NCI-H1930 (cell line): Measurements from ENCODE around the gene NUP42.
"Not testable (repeated sequence)": the region's sequence is repeated elsewhere in the genome, so short reads cannot be mapped to it uniquely, and the experiment has no call there.

Source experiments
- DNase-seq, 2 experiments: peaks; one replicate each; lab custom pipeline; 2025; lab: John Stamatoyannopoulos, UW

NUP42 gene

DNA sequence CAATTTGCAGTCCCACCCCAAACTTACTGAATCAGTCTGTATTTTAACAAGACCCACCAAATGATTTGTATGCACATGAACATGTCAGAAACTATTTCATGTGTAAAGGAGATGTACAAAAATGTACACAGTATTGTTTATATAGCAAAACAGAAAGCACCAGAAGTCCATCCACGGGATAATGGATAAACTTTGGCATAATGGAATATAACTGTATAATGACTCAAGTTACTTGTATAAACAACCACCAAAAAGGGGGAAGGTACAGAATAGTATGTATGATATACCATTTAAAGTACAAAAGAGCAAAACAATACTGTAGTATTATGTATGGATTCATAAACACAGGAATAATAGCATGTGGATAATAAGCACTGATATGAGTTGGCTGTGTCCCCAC, 22.4 kb downstream of the NUP42 start:
- no peak for DNase-seq

DNA sequence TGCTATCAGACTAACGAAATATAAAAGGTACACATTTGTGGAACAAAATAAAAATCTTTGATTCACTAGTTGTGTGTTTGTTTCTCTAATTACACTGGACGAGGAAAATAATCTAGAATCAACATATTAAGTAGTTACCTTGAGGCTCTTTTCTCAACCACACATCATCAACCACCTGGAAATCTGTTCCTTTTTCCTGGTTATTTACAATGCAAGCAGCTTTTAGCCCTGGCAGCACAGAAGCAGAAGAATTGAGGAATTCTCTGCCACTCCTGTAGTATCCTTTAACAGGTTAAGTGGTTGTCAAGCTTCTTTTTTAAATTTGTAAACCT, 23.7 kb downstream of the NUP42 start:
- DNase-seq: no peak

DNA sequence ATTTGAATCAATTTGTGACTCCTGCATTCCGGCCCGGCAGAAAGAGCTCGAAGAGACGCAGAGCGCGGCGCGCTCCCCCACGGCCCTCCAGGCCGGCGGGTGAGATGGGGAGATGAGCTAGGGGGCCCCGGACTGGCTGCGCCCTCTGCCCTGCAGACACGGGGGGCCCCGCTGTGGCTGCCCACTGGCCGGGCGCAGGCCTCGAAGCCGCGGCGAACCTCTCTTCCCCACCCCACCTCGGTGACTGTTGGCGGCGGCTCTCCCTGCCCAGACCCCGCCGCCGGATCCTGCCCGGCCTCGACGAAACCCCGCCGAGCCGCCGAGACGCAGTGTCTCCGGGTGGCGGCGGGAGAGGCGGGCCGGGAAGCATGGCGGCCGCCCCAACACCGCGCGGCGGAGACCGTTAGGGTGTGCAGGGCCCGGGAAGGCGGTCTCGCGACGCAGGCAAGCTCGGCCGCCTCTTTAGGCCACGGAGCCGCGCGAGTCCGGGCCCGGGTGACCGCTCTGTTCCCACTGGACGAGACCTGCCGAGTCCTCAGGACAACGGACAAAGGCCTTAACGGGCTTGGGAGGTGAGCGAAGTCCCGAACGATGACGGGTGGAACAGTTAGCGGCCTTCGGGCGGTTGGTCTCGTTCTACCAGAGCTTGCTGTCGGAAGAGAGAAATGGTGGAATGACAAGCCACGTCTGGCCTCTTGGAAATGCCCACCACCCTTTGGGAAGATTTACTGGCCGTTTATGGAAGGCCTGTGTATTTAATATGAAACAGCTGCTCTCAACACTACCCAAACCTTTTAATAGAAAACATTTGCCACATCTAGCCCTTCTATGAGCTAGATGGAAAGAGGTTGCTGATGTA, 24.3 kb downstream of the NUP42 start:
- DNase-seq: no peak

DNA sequence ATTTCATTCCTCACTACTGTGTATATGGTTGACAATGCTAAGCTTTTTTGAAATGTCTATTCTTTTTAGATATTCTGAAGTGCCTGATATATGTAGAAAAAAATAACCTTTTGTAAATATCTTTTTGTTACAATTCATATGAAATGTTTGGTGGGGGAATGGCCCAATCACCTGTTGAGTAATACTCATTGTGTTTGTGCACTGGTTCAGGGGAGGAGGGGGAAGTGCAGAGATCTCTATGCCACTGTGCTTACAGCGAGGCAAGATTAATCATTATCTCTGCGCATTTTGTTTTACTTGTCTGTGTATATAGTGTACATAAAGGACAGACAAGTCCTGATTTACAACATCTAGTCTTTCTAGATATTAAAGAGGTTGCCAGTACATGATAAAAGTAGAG, 25.2 kb downstream of the NUP42 start:
- no peak for DNase-seq

DNA sequence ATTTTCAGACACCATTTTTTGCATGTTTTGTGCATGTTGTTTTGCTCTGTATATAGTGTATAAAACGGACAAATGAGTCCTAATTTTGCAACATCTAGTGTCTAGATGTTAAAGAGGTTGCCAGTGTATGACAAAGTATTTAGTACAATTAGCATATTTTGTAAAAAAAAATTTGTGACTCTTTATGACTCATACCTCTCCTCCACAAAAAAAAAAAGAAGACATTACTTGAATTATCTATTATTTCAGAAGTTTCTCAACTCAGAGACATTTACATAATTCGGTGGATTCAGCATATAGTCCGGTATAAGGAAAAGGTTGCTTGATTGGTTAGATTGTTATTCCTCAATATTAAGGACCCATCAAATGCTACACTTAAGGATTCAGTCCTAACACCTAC, 26.0 kb downstream of the NUP42 start:
- no peak for DNase-seq

DNA sequence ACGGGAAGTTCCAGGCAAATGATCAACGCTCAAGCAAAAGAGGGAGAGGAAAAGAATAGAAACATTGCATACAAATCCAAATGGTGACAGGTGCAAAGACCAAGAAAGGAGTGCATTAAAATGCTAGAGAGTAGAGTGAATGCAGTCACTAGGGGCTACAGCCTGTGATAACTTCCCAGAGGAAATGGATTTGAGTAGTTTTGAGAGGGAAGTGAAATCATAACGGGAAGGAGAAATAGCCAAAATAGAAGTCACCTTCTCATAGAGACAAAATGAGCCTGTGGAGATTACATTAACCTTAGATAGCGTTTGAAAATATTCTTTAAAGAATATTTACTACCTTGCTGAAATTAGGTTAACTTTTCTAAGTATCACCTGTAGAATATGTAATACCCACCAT, 26.5 kb downstream of the NUP42 start:
- no peak for DNase-seq

DNA sequence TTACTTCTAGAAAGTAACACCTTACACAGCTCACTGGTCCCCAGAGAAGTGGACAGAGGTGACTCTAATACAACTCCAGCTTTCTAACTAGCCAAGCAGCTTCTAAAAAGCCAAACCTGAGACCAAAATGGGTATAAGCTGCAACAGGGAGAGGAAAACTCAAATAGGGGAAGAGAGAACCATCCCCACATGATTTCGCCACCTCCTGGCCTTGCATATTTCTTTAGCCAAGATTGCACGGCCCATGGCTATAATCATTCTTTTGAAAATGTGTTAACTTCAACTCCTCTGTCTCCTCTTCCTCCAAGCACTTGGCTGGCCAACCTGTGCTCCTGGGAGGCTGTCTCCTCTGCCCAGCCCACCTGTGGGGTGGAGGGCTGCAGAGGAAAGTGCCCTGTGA, 28.7 kb downstream of the NUP42 start:
- no peak for DNase-seq

DNA sequence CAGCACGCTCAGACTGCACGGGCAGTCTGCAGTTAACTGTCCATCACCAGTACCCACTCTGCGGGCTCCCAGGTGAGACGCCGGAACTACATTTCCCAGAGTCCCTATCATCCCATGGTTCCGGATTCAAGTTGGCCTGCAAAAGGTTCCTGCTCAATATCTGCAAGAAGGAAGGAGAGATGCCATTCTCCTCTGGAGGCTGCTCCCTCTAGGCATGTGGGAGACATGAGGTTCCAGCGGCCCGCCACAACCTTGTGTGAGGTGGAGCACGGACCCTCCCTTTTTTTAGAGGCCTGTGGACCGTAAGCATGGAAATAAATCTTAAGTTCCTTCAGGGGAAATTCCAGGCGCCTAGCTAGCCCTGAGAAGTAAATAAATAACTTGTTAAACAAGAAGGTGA, 29.7 kb downstream of the NUP42 start:
- DNase-seq: no peak

DNA sequence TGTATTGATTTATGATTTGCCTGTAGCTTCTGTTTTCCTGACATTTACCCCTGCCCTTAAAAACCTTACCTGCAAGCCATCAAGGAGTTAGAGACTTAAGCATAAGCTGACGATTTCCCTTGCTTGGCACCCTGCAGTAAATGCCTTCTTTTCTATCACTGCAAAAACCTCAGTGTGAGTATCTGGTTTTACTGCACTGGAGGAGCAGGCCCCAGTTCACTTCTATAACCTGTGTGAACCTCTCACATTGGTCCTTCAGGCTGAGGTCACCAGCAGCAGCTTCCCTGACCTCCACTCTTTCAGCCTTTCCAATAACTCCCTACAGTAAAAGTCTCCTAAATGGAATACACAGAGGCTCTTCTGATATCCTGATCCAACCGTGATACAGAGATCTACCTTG, 30.5 kb downstream of the NUP42 start:
- DNase-seq: no peak

DNA sequence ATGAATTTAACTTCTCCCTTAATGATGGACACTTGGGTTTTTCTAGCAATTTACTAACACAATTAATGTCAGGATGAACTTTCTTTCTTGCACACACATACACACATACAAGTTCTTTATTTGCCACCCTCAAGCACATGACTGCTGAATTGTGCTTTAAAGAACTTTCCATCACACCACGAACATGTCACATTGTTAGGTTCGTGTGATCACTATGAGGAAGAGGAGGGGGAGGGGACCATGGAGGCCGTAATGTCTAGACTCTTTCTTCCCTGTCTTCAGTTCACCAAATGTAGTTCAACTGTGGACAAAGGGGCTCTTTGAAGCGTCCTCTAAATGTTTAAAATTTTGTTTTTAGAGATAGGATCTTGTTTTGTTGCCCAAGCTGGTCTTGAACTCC, 31.0 kb downstream of the NUP42 start:
- no peak for DNase-seq

DNA sequence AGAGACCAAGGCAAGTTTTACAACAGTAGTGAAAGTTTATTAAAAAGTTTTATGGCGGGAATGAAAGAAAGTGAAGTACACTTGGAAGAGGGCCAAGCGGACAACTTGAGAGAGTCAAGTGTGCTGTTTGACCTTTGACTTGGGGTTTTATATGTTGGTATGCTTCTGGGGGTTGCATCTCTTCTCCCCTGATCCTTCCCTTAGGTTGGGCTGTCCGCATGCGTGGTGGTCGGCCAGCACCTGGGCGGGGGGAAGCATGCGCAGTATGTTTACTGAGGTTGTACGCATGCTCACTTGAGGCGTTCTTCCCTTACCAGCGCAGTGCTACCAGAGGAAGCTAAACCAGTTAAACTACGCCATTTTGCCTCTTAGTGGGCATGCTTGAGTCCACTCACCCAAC, 31.9 kb downstream of the NUP42 start:
- no peak for DNase-seq

DNA sequence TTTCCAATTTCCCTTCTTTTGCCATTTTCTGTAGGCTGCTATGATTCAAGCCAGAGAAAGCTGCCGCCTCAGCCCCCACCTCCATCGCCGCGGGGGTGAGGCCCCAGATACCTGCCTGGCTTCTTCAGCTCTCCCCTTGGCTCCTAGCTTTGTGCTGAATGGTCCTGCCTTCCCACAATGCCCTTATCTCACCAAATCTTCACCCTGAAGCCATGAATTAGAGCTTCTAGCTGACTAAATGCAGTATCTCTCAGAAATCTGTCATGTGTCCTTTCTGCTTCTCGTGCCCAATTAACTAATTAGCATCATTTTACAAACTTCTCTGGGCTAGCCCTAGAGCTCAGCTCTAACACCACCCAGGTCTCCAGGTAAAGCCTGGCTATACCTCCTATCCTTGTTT, 32.6 kb downstream of the NUP42 start:
- no peak for DNase-seq

DNA sequence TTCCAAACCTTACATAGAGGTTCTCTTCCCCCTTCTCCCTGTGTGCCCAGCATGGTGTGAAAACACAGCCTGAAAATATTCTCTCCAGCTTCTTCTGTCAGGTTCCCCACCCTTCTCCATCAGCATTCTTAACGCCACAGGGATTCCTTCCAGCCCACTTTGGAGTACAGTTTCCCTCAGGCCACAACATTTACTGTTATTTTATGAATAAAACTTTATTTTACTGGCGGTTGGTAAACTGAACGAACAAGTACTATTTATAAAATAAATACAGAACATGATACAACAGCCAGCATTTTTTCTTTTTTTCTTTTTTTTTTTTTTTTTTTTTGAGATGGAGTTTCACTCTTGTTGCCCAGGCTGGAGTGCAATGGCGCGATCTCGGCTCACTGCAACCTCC, 33.1 kb downstream of the NUP42 start:
- no peak for DNase-seq

DNA sequence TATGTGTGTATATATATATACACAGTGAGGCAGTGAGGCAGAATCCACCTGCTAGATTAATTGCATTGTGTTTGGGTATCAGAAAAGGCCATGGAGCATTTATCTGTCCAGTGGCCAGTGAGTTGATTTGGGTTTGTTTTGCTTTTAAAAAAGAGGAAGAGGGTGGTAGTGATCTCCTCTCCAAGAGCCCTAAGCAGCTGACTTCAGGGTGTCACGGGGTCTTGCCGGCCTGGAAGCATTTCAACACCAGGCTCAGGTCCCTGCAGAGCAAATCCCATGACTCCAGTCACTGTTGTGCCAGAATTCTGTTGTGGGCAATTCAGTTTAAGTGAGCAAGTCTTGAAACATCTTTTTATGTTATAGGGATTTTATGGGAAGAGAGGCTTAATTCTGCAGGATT, 34.2 kb downstream of the NUP42 start:
- DNase-seq: no peak

DNA sequence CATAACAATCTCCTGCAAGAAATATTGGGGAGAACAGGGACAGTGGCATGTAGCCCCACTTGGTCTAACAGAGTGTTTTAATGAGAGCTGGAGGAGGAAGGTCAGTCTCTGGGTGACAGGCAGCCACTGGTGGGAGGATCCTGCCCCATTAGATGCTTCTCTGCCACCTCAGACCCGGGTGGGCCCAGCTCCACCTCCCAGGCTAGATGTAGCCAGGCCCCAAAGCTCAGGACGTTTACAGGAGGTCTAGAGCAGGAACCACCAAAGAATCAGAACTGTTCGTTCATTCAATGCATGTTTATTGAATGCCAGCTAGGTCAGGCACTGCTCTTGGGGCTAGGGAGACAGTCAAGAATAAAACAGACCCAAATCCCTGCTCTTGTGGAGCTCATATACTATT, 36.3 kb downstream of the NUP42 start:
- DNase-seq: no peak

DNA sequence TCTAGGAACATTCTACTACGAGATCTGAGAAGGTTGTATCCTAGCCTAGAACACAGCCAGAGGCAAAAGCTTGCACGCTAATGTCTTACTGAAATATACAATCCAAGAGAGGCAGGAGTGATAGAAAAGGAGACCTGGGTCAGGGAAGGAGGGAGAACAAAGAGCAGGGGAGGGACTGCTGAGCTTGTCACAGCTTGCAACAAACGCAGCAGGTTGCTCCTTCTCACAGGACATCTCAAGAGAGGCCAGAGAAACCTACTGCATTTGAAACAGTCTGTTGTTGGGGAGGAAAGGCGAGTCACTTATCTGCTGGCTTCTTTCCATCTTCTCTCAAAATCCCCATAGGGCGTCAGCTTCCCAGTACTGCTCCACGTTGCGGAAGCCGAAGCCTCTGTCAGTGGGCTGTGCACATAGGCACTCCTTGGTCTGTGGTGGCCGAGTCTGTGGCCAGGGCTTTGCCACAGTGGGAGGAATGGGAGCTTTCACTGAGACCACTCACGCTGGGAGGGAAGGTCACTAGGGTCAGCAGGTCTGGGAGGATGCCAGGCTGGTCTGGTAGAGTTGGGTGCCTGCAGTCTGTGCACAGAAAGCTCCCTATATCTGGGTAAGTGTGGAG, 39.0 kb downstream of the NUP42 start:
- DNase-seq: no peak

DNA sequence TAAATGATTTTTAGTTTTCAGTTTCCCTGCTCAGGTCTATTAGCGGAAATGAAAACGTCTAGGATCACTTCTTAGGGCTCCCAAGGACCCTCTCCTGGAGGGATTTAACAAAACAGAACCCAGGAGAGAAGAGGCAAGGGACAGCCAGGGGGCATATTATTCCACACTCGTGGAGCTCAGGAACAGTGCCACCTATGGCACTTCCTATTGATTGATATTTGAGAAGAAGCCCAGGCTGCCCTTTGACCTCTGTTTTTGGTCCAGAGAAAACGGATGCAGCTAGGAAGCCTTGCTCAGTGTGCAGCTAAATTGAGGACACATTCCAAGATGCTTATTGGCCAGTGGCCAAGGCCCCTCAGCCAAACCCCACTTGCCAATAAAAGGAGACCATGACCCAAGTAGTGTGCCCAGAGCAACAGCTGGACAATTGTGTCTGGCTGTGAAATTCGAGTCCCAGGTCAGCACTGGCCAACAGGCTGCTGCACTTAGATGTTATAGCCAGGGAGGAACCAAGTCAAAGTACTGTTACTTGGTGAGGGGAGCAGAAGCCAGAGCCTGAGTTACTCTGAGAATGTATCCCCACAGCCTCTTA, 40.7 kb downstream of the NUP42 start:
- DNase-seq: no peak

DNA sequence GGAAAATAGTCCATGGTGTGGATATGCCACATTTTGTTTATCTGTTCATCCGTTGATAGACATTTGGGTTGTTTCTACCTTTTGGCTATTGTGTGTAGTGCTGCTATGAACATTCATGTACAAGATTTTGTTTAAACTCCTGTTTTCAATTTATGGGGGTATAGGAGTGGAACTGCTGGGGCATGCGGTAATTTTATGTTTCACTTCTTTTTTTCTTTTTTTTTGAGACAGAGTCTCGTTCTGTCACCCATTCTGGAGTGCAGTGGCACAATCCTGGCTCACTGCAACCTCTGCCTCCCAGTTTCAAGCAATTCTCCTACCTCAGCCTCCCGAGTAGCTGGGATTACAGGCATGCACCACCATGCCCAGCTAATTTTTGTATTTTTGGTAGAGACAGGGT, 42.5 kb downstream of the NUP42 start:
- not testable (repeated sequence) for DNase-seq

DNA sequence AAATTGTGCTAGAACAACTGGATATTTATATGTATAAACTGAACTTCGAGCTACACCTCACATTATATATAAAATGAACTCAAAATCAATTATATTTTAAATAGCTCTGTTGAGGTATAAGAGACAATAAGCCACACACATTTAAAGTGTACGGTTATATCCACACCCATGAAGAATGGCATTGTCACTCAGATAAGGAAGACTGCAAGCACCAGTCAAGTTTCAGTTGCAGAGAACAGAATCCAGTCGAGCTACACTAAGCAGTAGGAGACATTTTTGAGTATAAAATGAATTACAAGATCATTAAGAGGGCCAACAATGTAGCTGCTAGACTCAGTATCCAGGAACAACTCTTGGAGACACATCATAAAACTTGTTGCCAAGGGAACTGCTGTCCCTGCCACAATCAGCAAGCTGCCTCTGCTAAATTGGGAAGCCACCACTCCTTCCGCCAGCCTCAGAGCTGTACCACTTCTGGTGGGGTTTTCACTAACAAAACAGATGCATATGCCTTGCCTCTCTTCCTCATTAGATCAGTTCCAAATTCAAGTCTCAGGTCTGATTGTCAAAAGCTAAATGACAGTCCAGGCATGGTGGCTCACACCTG, 45.1 kb downstream of the NUP42 start:
- no peak for DNase-seq

DNA sequence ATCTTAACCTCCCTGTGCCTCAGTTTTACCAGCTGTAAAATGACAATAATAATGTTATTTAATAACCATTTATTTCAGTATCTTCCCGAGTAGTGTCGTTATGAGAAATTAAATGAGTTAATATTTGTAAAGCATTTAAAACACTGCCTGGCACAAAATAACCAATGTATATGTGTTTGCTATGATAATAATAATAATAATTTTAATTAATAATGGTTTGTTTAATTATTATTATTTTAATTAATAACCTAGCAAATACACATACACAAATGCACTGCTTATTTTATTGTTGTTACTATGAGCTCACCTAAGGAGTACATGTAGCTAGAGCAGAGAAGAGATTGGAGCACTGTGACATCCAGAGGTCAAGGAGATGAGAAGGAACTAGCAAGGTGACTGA, 46.6 kb downstream of the NUP42 start:
- no peak for DNase-seq

DNA sequence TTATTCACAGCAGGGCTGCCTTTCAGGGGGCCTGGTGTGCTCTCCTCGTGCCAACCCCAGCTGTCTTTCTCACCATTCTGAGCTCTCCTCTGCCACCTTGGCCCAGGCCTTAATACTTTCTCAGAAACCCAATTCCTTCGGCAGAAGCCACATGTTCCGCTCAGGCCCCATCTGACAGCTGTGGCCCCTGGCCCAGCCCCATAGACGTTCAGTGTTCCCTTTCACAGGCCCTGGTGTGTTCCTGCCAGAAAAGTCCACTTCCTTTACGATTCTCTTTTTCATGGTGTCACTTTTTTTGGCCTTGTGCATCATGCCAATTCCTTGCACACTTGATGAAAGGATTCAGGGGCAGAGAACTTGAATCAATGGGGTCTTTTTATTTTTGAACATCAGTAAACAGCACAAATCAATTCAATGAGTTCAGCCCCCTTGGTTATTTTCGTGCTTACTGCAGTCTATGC, 48.8 kb downstream of the NUP42 start:
- DNase-seq: no peak

DNA sequence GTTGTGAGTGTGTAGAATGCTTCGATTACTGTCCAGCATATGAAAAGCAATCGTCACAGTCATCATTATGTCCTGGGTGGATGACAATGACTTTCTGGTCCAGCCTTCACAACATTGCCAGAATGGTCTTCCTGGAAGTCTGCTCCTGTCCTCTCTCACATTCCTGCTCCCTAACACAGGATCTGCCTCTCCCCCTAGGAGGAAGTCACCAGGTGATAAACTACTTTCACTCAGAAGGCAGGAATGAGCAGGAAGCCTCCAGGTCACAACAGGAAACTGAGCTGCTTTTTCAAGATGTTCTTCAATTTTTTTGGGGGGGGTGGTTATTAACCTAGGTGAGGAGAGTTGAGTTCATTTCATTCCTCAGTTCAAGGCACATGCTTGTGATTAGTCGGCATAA, 51.1 kb downstream of the NUP42 start:
- DNase-seq: no peak
